H9 (cell line): ENCODE results near the gene PRR14. TPM values are rescaled to one million over a fixed set of nuclear protein-coding genes. Genes with fewer than 3 reads are reported as not detected.
"Not testable (repeated sequence)": the region's sequence is repeated elsewhere in the genome, so short reads cannot be mapped to it uniquely, and the experiment has no call there.

ENCODE experiments used
- DNase-seq: peaks from one replicate; pipeline ENCODE4 v3.0.0-alpha.2; 2017
- H2AFZ ChIP-seq: one replicate; pipeline ENCODE4 v1.6.1; 2013; ENCODE audit warnings: mild to moderate bottlenecking, low read length, control low read depth, moderate library complexity
- H2AK5ac ChIP-seq: 2 replicates; pipeline ENCODE4 v1.6.1; 2013; ENCODE audit warnings: low read length, control low read depth, mixed read lengths; ENCODE audit not compliant: insufficient read length
- H2BK120ac ChIP-seq: one replicate; pipeline ENCODE4 v1.6.1; 2013; ENCODE audit warnings: low read depth, mild to moderate bottlenecking, low read length, control low read depth, inconsistent platforms; ENCODE audit not compliant: poor library complexity, severe bottlenecking
- H2BK12ac ChIP-seq: 2 replicates; pipeline ENCODE4 v1.6.1; 2013; ENCODE audit warnings: low read length, control low read depth, mixed read lengths, low read depth; ENCODE audit not compliant: insufficient read length
- H2BK15ac ChIP-seq: 2 replicates; pipeline ENCODE4 v1.6.1; 2013; ENCODE audit warnings: low read depth, low read length, control low read depth
- H2BK20ac ChIP-seq: one replicate; pipeline ENCODE4 v1.6.1; 2013; ENCODE audit warnings: low read depth, mild to moderate bottlenecking, low read length, control low read depth, inconsistent platforms; ENCODE audit not compliant: poor library complexity, severe bottlenecking
- H2BK5ac ChIP-seq: 2 replicates; pipeline ENCODE4 v1.6.1; 2013; ENCODE audit warnings: low read length, control low read depth, mixed read lengths; ENCODE audit not compliant: insufficient read length
- H3K14ac ChIP-seq: 2 replicates; pipeline ENCODE4 v1.6.1; 2013; ENCODE audit warnings: low read length, control low read depth; ENCODE audit not compliant: insufficient read depth
- H3K18ac ChIP-seq: 2 replicates; pipeline ENCODE4 v1.6.1; 2013; ENCODE audit warnings: low read depth, mild to moderate bottlenecking, mixed read lengths, low read length, control low read depth; ENCODE audit not compliant: insufficient read length
- H3K23ac ChIP-seq: 2 replicates; pipeline ENCODE4 v1.6.1; 2013; ENCODE audit warnings: low read length, control low read depth, mixed read lengths, low read depth; ENCODE audit not compliant: insufficient read length
- H3K23me2 ChIP-seq: 2 replicates; pipeline ENCODE4 v1.6.1; 2013; ENCODE audit warnings: low read depth, mild to moderate bottlenecking, mixed read lengths, low read length, control low read depth; ENCODE audit not compliant: insufficient read length, poor library complexity, severe bottlenecking
- H3K27ac ChIP-seq: 2 replicates; pipeline ENCODE4 v1.5.1; 2013; ENCODE audit warnings: low read length, control low read depth, mixed read lengths, low read depth; ENCODE audit not compliant: insufficient read length
- H3K27me3 ChIP-seq: 2 replicates; pipeline ENCODE4 v1.6.1; 2013; ENCODE audit warnings: low read length, control low read depth, inconsistent platforms; ENCODE audit not compliant: insufficient read depth
- H3K4ac ChIP-seq: 2 replicates; pipeline ENCODE4 v1.6.1; 2013; ENCODE audit warnings: low read depth, mild to moderate bottlenecking, control low read depth, inconsistent platforms, low read length, moderate library complexity
- H3K4me1 ChIP-seq: 2 replicates; pipeline ENCODE4 v1.6.1; 2013; ENCODE audit warnings: low read length, control low read depth, inconsistent platforms; ENCODE audit not compliant: insufficient read depth
- H3K4me2 ChIP-seq: 2 replicates; pipeline ENCODE4 v1.6.1; 2013; ENCODE audit warnings: low read length, control low read depth, mixed read lengths; ENCODE audit not compliant: insufficient read length, insufficient read depth
- H3K56ac ChIP-seq: 2 replicates; pipeline ENCODE4 v1.6.1; 2013; ENCODE audit warnings: low read depth, mild to moderate bottlenecking, mixed read lengths, low read length, control low read depth; ENCODE audit not compliant: insufficient read length
- H3K79me1 ChIP-seq: 2 replicates; pipeline ENCODE4 v1.6.1; 2013; ENCODE audit warnings: low read depth, mild to moderate bottlenecking, moderate library complexity, low read length, control low read depth, inconsistent platforms; ENCODE audit not compliant: insufficient read depth, poor library complexity, severe bottlenecking
- H3K79me2 ChIP-seq: 2 replicates; pipeline ENCODE4 v1.6.1; 2013; ENCODE audit warnings: low read length, control low read depth, inconsistent platforms; ENCODE audit not compliant: insufficient read depth
- H3K9ac ChIP-seq: 2 replicates; pipeline ENCODE4 v1.6.1; 2013; ENCODE audit warnings: low read length, control low read depth, mixed read lengths; ENCODE audit not compliant: insufficient read length; ENCODE audit errors: extremely low read depth
- H3K9me3 ChIP-seq: one replicate; pipeline ENCODE4 v1.6.1; 2013; ENCODE audit warnings: low read depth, low read length, inconsistent platforms; ENCODE audit not compliant: control insufficient read depth
- H3T11ph ChIP-seq: one replicate; pipeline ENCODE4 v1.6.1; 2013; ENCODE audit warnings: mild to moderate bottlenecking, low read length, control low read depth, inconsistent platforms
- H4K20me1 ChIP-seq: one replicate; pipeline ENCODE4 v1.6.1; 2013; ENCODE audit not compliant: control insufficient read depth, insufficient read length, insufficient read depth
- H4K5ac ChIP-seq: 2 replicates; pipeline ENCODE4 v1.6.1; 2013; ENCODE audit warnings: low read depth, mild to moderate bottlenecking, mixed read lengths, low read length, control low read depth; ENCODE audit not compliant: insufficient read length
- H4K8ac ChIP-seq: replicated peaks from 2 replicates; pipeline ENCODE4 v1.6.1; 2013; ENCODE audit warnings: low read length, control low read depth, mixed read lengths, low read depth; ENCODE audit not compliant: insufficient read length
- H4K91ac ChIP-seq: 2 replicates; pipeline ENCODE4 v1.6.1; 2013; ENCODE audit warnings: low read depth, mild to moderate bottlenecking, moderate library complexity, mixed read lengths, low read length, control low read depth; ENCODE audit not compliant: insufficient read length
- H3K27ac Mint-ChIP-seq, 3 experiments: 2 replicates in 2 of 3; 3 replicates in 1 of 3; pipeline ENCODE4 v1.8.0; 2020 to 2021; ENCODE audit warnings: mixed read lengths in 3 of 3, mild to moderate bottlenecking in 1 of 3, moderate library complexity in 1 of 3
- H3K27me3 Mint-ChIP-seq: 2 replicates; pipeline ENCODE4 v1.8.0; 2021; ENCODE audit warnings: low read depth, mild to moderate bottlenecking, moderate library complexity, mixed read lengths
- H3K36me3 Mint-ChIP-seq, 3 experiments: 2 replicates in 2 of 3; 3 replicates in 1 of 3; pipeline ENCODE4 v1.8.0; 2020 to 2021; ENCODE audit warnings: low read depth in 3 of 3, mixed read lengths in 3 of 3; ENCODE audit not compliant: insufficient read depth in 1 of 3
- H3K4me1 Mint-ChIP-seq, 2 experiments: 2 replicates each; pipeline ENCODE4 v1.8.0; 2020; ENCODE audit warnings: mixed read lengths in 2 of 2
- H3K4me3 Mint-ChIP-seq, 2 experiments: 2 replicates in 1 of 2; 3 replicates in 1 of 2; pipeline ENCODE4 v1.8.0; 2020 to 2021; ENCODE audit warnings: mild to moderate bottlenecking in 2 of 2, mixed read lengths in 2 of 2, moderate library complexity in 1 of 2
- H3K9me3 Mint-ChIP-seq, 2 experiments: 2 replicates in 1 of 2; 3 replicates in 1 of 2; pipeline ENCODE4 v1.8.0; 2020; ENCODE audit warnings: mild to moderate bottlenecking in 2 of 2, mixed read lengths in 2 of 2, moderate library complexity in 1 of 2
- WGBS: extraction: QIAGEN DNeasy Blood & Tissue Kit; methylation state at CpG from one replicate; pipeline ENCODE4 v1.1.7; 2013; ENCODE audit warnings: missing lambda C conversion rate, low lambda C conversion rate, mixed read lengths; ENCODE audit not compliant: insufficient read length; ENCODE audit errors: extremely low coverage; 5-methylcytosine and 5-hydroxymethylcytosine counted together
- total RNA-seq: library from RNA; stranded (reverse); gene quantifications from 2 replicates; pipeline ENCODE4 v1.2.1, GENCODE V29; 2021
- TF ChIP-seq, protein P1 (sequence below): fragments of 200-600 bp; sonication (generic); conservative IDR thresholded peaks from 3 replicates; pipeline ENCODE4 v1.8.0; 2021; ENCODE audit warnings: antibody characterized with exemption, mild to moderate bottlenecking

The PRR14 gene
- total RNA-seq, 1 experiment from 2014 or later = 11.6 TPM

DNA sequence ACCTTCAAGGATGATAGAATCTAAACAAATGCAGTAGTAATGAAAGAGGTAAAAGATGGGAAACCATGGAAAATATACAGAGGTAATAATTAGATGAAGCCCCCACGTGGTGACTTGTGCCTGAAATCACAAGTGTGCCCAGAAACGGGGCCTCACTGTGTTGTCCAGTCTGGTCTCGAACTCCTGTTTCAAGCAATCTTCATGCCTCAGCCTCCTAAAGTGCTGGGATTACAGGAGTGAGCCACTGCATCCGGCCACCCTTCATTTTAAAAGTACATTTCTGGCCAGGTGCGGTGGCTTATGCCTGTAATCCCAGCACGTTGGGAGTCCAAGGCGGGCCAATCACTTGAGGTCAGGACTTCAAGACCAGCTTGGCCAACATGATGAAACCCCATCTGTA is 14.2 kb upstream of the PRR14 start:
- Mint-ChIP-seq H3K4me3 (peak overlapping the region in 1 of 2 experiments; percentile 49; a peak in 1 of 5 replicates), H3K4me1 (peaks cover 8% of the 10 kb centered on the region in 2 experiments), H3K36me3 (no peaks in the 10 kb centered on the region; a peak in 1 of 7 replicates), H3K9me3 (no peaks in the 10 kb centered on the region), H3K27me3 (peaks cover 15% of the 10 kb centered on the region), H3K27ac (no peak overlapping the region)
- H2AFZ ChIP-seq = no peak overlapping the region
- TF ChIP-seq, protein P1, sequence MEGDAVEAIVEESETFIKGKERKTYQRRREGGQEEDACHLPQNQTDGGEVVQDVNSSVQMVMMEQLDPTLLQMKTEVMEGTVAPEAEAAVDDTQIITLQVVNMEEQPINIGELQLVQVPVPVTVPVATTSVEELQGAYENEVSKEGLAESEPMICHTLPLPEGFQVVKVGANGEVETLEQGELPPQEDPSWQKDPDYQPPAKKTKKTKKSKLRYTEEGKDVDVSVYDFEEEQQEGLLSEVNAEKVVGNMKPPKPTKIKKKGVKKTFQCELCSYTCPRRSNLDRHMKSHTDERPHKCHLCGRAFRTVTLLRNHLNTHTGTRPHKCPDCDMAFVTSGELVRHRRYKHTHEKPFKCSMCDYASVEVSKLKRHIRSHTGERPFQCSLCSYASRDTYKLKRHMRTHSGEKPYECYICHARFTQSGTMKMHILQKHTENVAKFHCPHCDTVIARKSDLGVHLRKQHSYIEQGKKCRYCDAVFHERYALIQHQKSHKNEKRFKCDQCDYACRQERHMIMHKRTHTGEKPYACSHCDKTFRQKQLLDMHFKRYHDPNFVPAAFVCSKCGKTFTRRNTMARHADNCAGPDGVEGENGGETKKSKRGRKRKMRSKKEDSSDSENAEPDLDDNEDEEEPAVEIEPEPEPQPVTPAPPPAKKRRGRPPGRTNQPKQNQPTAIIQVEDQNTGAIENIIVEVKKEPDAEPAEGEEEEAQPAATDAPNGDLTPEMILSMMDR = no peak
- no peak overlapping the region for H2BK5ac ChIP-seq
- no peak overlapping the region for H3K14ac ChIP-seq
- H3K56ac ChIP-seq = no peak overlapping the region
- H2AK5ac ChIP-seq = no peak overlapping the region
- H3K79me1 ChIP-seq = no peaks in the 10 kb centered on the region
- H4K20me1 ChIP-seq = no peaks in the 10 kb centered on the region
- no peaks in the 10 kb centered on the region for H3K4me1 ChIP-seq
- H4K5ac ChIP-seq = no peak overlapping the region
- no peak overlapping the region for H2BK15ac ChIP-seq
- H3T11ph ChIP-seq = no peak overlapping the region
- H2BK12ac ChIP-seq = no peak overlapping the region
- H3K18ac ChIP-seq = no peak overlapping the region
- no peak overlapping the region for H4K91ac ChIP-seq
- no peak overlapping the region for H4K8ac ChIP-seq
- H3K27me3 ChIP-seq = no peaks in the 10 kb centered on the region
- DNase-seq = no peak
- no peaks in the 10 kb centered on the region for H3K23me2 ChIP-seq
- no CpG with 5 or more reads among the region's 7 CpGs for WGBS
- H3K4ac ChIP-seq = no peak overlapping the region
- no peaks in the 10 kb centered on the region for H3K79me2 ChIP-seq
- H3K4me2 ChIP-seq = no peak overlapping the region
- no peak overlapping the region for H3K23ac ChIP-seq
- H3K9me3 ChIP-seq = no peaks in the 10 kb centered on the region
- no peak overlapping the region for H3K9ac ChIP-seq
- H2BK20ac ChIP-seq = no peak overlapping the region
- H3K27ac ChIP-seq = no peak overlapping the region
- H2BK120ac ChIP-seq = no peak overlapping the region

DNA sequence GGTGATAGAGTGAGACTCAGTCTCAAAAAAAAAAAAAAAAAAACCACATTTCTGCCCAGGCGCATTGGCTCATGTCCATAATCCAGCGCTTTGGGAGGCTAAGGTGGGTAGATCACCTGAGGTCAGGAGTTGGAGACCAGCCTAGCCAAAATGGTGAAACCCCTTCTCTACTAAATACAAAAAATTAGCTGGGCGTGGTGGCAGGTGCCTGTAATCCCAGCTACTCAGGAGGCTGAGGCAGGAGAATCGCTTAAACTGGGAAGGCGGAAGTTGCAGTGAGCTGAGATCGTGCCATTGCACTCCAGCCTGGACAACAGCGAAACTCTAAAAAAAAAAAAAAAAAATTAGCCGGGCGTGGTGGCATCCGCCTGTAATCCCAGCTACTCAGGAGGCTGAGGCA is 13.6 kb upstream of the PRR14 start:
- H4K8ac ChIP-seq, H3K4me3 Mint-ChIP-seq, H2BK5ac ChIP-seq, H3K9ac ChIP-seq, H3K9me3 ChIP-seq, H2AFZ ChIP-seq, H3K27ac ChIP-seq, H2AK5ac ChIP-seq, H3T11ph ChIP-seq, H3K79me2 ChIP-seq, H3K14ac ChIP-seq, H2BK120ac ChIP-seq, H4K5ac ChIP-seq, H3K27me3 ChIP-seq, H2BK12ac ChIP-seq, H3K4ac ChIP-seq, H3K36me3 Mint-ChIP-seq, H4K20me1 ChIP-seq, H3K9me3 Mint-ChIP-seq, H3K23me2 ChIP-seq, H3K4me1 ChIP-seq, DNase-seq, H2BK15ac ChIP-seq, H3K79me1 ChIP-seq, H3K18ac ChIP-seq, H3K4me2 ChIP-seq, H3K23ac ChIP-seq, H3K56ac ChIP-seq, H2BK20ac ChIP-seq, H3K4me1 Mint-ChIP-seq, H3K27ac Mint-ChIP-seq, H4K91ac ChIP-seq: not testable (repeated sequence)
- no CpG with 5 or more reads among the region's 10 CpGs for WGBS
- H3K27me3 Mint-ChIP-seq = peaks cover 15% of the 10 kb centered on the region
